Progenitor cell of endocrine pancreas (in vitro differentiated cells): ENCODE data around the gene SPP2. TPM values are rescaled to one million over a fixed set of nuclear protein-coding genes. Genes with fewer than 3 reads are reported as not detected.

ENCODE experiments used
- DNase-seq: peaks from one replicate; pipeline ENCODE4 v3.0.0; 2021; ENCODE audit warnings: low spot score; ENCODE audit not compliant: unreplicated experiment
- H3K27ac Mint-ChIP-seq: 2 replicates; pipeline ENCODE4 v1.8.0; 2021; ENCODE audit warnings: mild to moderate bottlenecking, moderate library complexity, mixed read lengths
- H3K27me3 Mint-ChIP-seq: 2 replicates; pipeline ENCODE4 v1.8.0; 2021; ENCODE audit warnings: mixed read lengths
- H3K36me3 Mint-ChIP-seq: 2 replicates; pipeline ENCODE4 v1.8.0; 2022; ENCODE audit warnings: mixed read lengths; ENCODE audit not compliant: insufficient read depth
- H3K4me1 Mint-ChIP-seq: 2 replicates; pipeline ENCODE4 v1.8.0; 2021; ENCODE audit warnings: low read depth, mixed read lengths
- H3K4me3 Mint-ChIP-seq: 2 replicates; pipeline ENCODE4 v1.8.0; 2021; ENCODE audit warnings: low read depth, mild to moderate bottlenecking, moderate library complexity, mixed read lengths
- H3K9me3 Mint-ChIP-seq: 2 replicates; pipeline ENCODE4 v1.8.0; 2021; ENCODE audit warnings: low read depth, mixed read lengths
- CTCF ChIP-seq: fragments of 200-600 bp; sonication (generic); IDR thresholded peaks from one replicate; pipeline ENCODE4 v1.5.0; 2021; ENCODE audit warnings: antibody characterized with exemption, mild to moderate bottlenecking; ENCODE audit not compliant: unreplicated experiment
- total RNA-seq: library from RNA; stranded (reverse); gene quantifications from 2 replicates; pipeline ENCODE4 v1.2.1, GENCODE V29; 2021

SPP2 gene
- total RNA-seq, 1 donor from 2014 or later: not detected

- peaks cover 5% of the 10 kb centered on the region for H3K9me3 Mint-ChIP-seq
- DNase-seq: no peak
- H3K4me1 Mint-ChIP-seq: peaks cover 6% of the 10 kb centered on the region
- TF ChIP-seq CTCF: no peak
- no peak overlapping the region for H3K27ac Mint-ChIP-seq
- H3K36me3 Mint-ChIP-seq: no peaks in the 10 kb centered on the region
- no peak overlapping the region for H3K4me3 Mint-ChIP-seq
- peaks cover 7% of the 10 kb centered on the region for H3K27me3 Mint-ChIP-seq
These were observed 28.1 kb upstream of the SPP2 start for GRCh38 chr2:234022424-234022823.

- TF ChIP-seq CTCF: no peak
- DNase-seq: no peak
- Mint-ChIP-seq H3K36me3 (no peaks in the 10 kb centered on the region), H3K4me3 (no peak overlapping the region), H3K27me3 (peaks cover 15% of the 10 kb centered on the region), H3K9me3 (peaks cover 5% of the 10 kb centered on the region), H3K4me1 (peaks cover 6% of the 10 kb centered on the region), H3K27ac (no peak overlapping the region)
These were observed 26.2 kb upstream of the SPP2 start for GRCh38 chr2:234024304-234024703.

GRCh38 chr2:234025466-234025865, 25.0 kb upstream of the SPP2 start:
- TF ChIP-seq CTCF: no peak
- no peak overlapping the region for H3K4me3 Mint-ChIP-seq
- no peak overlapping the region for H3K27ac Mint-ChIP-seq
- H3K27me3 Mint-ChIP-seq: peaks cover 16% of the 10 kb centered on the region
- no peak for DNase-seq
- H3K4me1 Mint-ChIP-seq: peaks cover 6% of the 10 kb centered on the region
- no peaks in the 10 kb centered on the region for H3K36me3 Mint-ChIP-seq
- peaks cover 5% of the 10 kb centered on the region for H3K9me3 Mint-ChIP-seq

GRCh38 chr2:234025891-234026401, 24.6 kb upstream of the SPP2 start:
- no peak overlapping the region for H3K27ac Mint-ChIP-seq

GRCh38 chr2:234026693-234027254, 23.7 kb upstream of the SPP2 start:
- no peak for DNase-seq
- no peak for TF ChIP-seq CTCF
- Mint-ChIP-seq H3K27ac (no peak overlapping the region), H3K9me3 (peaks cover 5% of the 10 kb centered on the region), H3K27me3 (peaks cover 16% of the 10 kb centered on the region), H3K36me3 (no peaks in the 10 kb centered on the region), H3K4me3 (no peak overlapping the region), H3K4me1 (peaks cover 6% of the 10 kb centered on the region)

More at GRCh38 chr2:234025891-234026401, 24.6 kb upstream of the SPP2 start:
- peaks cover 5% of the 10 kb centered on the region for H3K9me3 Mint-ChIP-seq
- peaks cover 6% of the 10 kb centered on the region for H3K4me1 Mint-ChIP-seq
- no peak overlapping the region for H3K4me3 Mint-ChIP-seq
- peaks cover 19% of the 10 kb centered on the region for H3K27me3 Mint-ChIP-seq
- no peak for DNase-seq
- H3K36me3 Mint-ChIP-seq: no peaks in the 10 kb centered on the region
- no peak for TF ChIP-seq CTCF
